Mesendoderm (in vitro differentiated cells): Measurements from ENCODE around the gene CASZ1.

Source experiments
- DNase-seq: peaks from one replicate; pipeline ENCODE4 v3.0.0; 2013
- H2AK5ac ChIP-seq: 2 replicates; pipeline ENCODE4 v1.6.1; 2013; ENCODE audit warnings: low read length, inconsistent platforms
- H2BK120ac ChIP-seq: 2 replicates; pipeline ENCODE4 v1.6.1; 2013; ENCODE audit warnings: low read depth, mild to moderate bottlenecking, low read length, moderate library complexity, mixed read lengths
- H2BK15ac ChIP-seq: replicated peaks from 2 replicates; pipeline ENCODE4 v1.6.1; 2013; ENCODE audit warnings: low read depth, mild to moderate bottlenecking, moderate library complexity
- H2BK5ac ChIP-seq: 2 replicates; pipeline ENCODE4 v1.6.1; 2013; ENCODE audit warnings: low read length, inconsistent platforms
- H3K18ac ChIP-seq: 2 replicates; pipeline ENCODE4 v1.6.1; 2013; ENCODE audit warnings: mild to moderate bottlenecking, low read length, mixed read lengths
- H3K23ac ChIP-seq: one replicate; pipeline ENCODE4 v1.6.1; 2013; ENCODE audit warnings: low read length
- H3K27ac ChIP-seq: 2 replicates; pipeline ENCODE4 v1.5.1; 2013; ENCODE audit warnings: low read depth, mild to moderate bottlenecking, inconsistent platforms, low read length, moderate library complexity
- H3K27me3 ChIP-seq: 2 replicates; pipeline ENCODE4 v1.6.1; 2013; ENCODE audit warnings: low read length, control low read depth, mild to moderate bottlenecking, inconsistent platforms; ENCODE audit not compliant: insufficient read depth, poor library complexity
- H3K36me3 ChIP-seq: 2 replicates; pipeline ENCODE4 v1.6.1; 2013; ENCODE audit warnings: low read length, inconsistent platforms; ENCODE audit not compliant: control insufficient read depth, insufficient read depth
- H3K4ac ChIP-seq: one replicate; pipeline ENCODE4 v1.6.1; 2013; ENCODE audit warnings: low read depth, mild to moderate bottlenecking, low read length, moderate library complexity
- H3K4me1 ChIP-seq: 2 replicates; pipeline ENCODE4 v1.6.1; 2013; ENCODE audit warnings: low read depth, low read length, inconsistent platforms; ENCODE audit not compliant: control insufficient read depth
- H3K4me2 ChIP-seq: 2 replicates; pipeline ENCODE4 v1.6.1; 2013; ENCODE audit warnings: low read length
- H3K4me3 ChIP-seq: 2 replicates; pipeline ENCODE4 v1.5.1; 2013; ENCODE audit warnings: mild to moderate bottlenecking, low read length
- H3K56ac ChIP-seq: one replicate; pipeline ENCODE4 v1.6.1; 2013; ENCODE audit warnings: low read length
- H3K79me1 ChIP-seq: 2 replicates; pipeline ENCODE4 v1.6.1; 2013; ENCODE audit warnings: low read length, inconsistent platforms
- H3K79me2 ChIP-seq: 2 replicates; pipeline ENCODE4 v1.6.1; 2013; ENCODE audit warnings: mild to moderate bottlenecking, low read length; ENCODE audit not compliant: control insufficient read depth, insufficient read depth
- H3K9ac ChIP-seq: 2 replicates; pipeline ENCODE4 v1.6.1; 2013; ENCODE audit warnings: low read length, inconsistent platforms
- H4K5ac ChIP-seq: one replicate; pipeline ENCODE4 v1.6.1; 2013; ENCODE audit warnings: low read length
- H4K8ac ChIP-seq: one replicate; pipeline ENCODE4 v1.6.1; 2013; ENCODE audit warnings: low read depth, mild to moderate bottlenecking, control low read depth, low read length, moderate library complexity
- WGBS: extraction: QIAGEN DNeasy Blood & Tissue Kit; methylation state at CpG from one replicate; pipeline ENCODE4 v1.1.7; 2013; ENCODE audit warnings: low lambda C conversion rate, missing lambda C conversion rate; ENCODE audit not compliant: insufficient coverage; ENCODE audit errors: extremely low coverage; 5-methylcytosine and 5-hydroxymethylcytosine counted together

Gene CASZ1

GRCh38 chr1:10714337-10715114 lies 81.9 kb downstream of the CASZ1 start:
- H3K79me1 ChIP-seq = no peaks in the 10 kb centered on the region
- no peak overlapping the region for H3K4ac ChIP-seq
- no peaks in the 10 kb centered on the region for H3K36me3 ChIP-seq
- H3K4me2 ChIP-seq = no peak overlapping the region
- WGBS = no CpG with 5 or more reads among the region's 22 CpGs
- no peak overlapping the region for H2BK15ac ChIP-seq
- no peak for DNase-seq
- no peak overlapping the region for H2AK5ac ChIP-seq
- H4K5ac ChIP-seq = no peak overlapping the region
- no peak overlapping the region for H3K18ac ChIP-seq
- H4K8ac ChIP-seq = no peak overlapping the region
- H3K4me3 ChIP-seq = no peak overlapping the region
- H3K56ac ChIP-seq = peak overlapping the region; percentile 11
- no peak overlapping the region for H3K9ac ChIP-seq
- no peaks in the 10 kb centered on the region for H3K4me1 ChIP-seq
- no peak overlapping the region for H3K23ac ChIP-seq
- no peaks in the 10 kb centered on the region for H3K79me2 ChIP-seq
- H3K27me3 ChIP-seq = no peaks in the 10 kb centered on the region
- H2BK5ac ChIP-seq = no peak overlapping the region
- no peak overlapping the region for H3K27ac ChIP-seq
- H2BK120ac ChIP-seq = no peak overlapping the region

GRCh38 chr1:10713614-10714013 lies 82.8 kb downstream of the CASZ1 start:
- no CpG with 5 or more reads among the region's 7 CpGs for WGBS
- Histone ChIP-seq H4K8ac (no peak overlapping the region), H3K4me1 (no peaks in the 10 kb centered on the region)

GRCh38 chr1:10712568-10713362 lies 83.7 kb downstream of the CASZ1 start:
- no peak overlapping the region for H3K23ac ChIP-seq
- no peak overlapping the region for H3K9ac ChIP-seq
- no peak overlapping the region for H4K5ac ChIP-seq
- H3K79me2 ChIP-seq = no peaks in the 10 kb centered on the region
- no CpG with 5 or more reads among the region's 25 CpGs for WGBS
- no peak overlapping the region for H3K27ac ChIP-seq
- H3K4me2 ChIP-seq = no peak overlapping the region
- no peak for DNase-seq
- H3K18ac ChIP-seq = no peak overlapping the region
- no peak overlapping the region for H3K56ac ChIP-seq
- H3K27me3 ChIP-seq = no peaks in the 10 kb centered on the region
- no peak overlapping the region for H4K8ac ChIP-seq
- H3K4me1 ChIP-seq = no peaks in the 10 kb centered on the region
- H3K4me3 ChIP-seq = no peak overlapping the region
- no peak overlapping the region for H2BK5ac ChIP-seq
- H2AK5ac ChIP-seq = no peak overlapping the region
- H2BK15ac ChIP-seq = no peak overlapping the region
- H3K79me1 ChIP-seq = no peaks in the 10 kb centered on the region
- H2BK120ac ChIP-seq = no peak overlapping the region
- no peak overlapping the region for H3K4ac ChIP-seq
- no peaks in the 10 kb centered on the region for H3K36me3 ChIP-seq

More at GRCh38 chr1:10713614-10714013, 82.8 kb downstream of the CASZ1 start:
- Histone ChIP-seq H3K18ac (no peak overlapping the region), H3K23ac (no peak overlapping the region), H2AK5ac (no peak overlapping the region), H3K4ac (no peak overlapping the region), H3K27me3 (no peaks in the 10 kb centered on the region), H4K5ac (no peak overlapping the region), H3K4me3 (no peak overlapping the region), H3K79me1 (no peaks in the 10 kb centered on the region), H2BK120ac (no peak overlapping the region), H3K4me2 (no peak overlapping the region), H3K79me2 (no peaks in the 10 kb centered on the region), H3K27ac (no peak overlapping the region), H3K36me3 (no peaks in the 10 kb centered on the region), H3K9ac (no peak overlapping the region), H2BK5ac (no peak overlapping the region), H2BK15ac (no peak overlapping the region), H3K56ac (no peak overlapping the region)
- DNase-seq = no peak

- Histone ChIP-seq H3K4ac (no peak overlapping the region), H3K9ac (no peak overlapping the region), H3K23ac (no peak overlapping the region), H3K27ac (no peak overlapping the region), H3K4me1 (no peaks in the 10 kb centered on the region), H2AK5ac (no peak overlapping the region), H3K4me3 (no peak overlapping the region), H3K79me1 (no peaks in the 10 kb centered on the region), H3K56ac (no peak overlapping the region), H3K36me3 (no peaks in the 10 kb centered on the region), H3K18ac (no peak overlapping the region), H4K8ac (no peak overlapping the region), H2BK5ac (no peak overlapping the region), H4K5ac (no peak overlapping the region), H3K27me3 (no peaks in the 10 kb centered on the region), H3K79me2 (no peaks in the 10 kb centered on the region), H2BK15ac (no peak overlapping the region), H3K4me2 (no peak overlapping the region), H2BK120ac (no peak overlapping the region)
- WGBS = no CpG with 5 or more reads among the region's 7 CpGs
- DNase-seq = no peak
Observed at GRCh38 chr1:10710489-10710888, 86.0 kb downstream of the CASZ1 start.

- Histone ChIP-seq H3K4ac (no peak overlapping the region), H4K8ac (no peak overlapping the region), H2BK5ac (no peak overlapping the region), H2BK120ac (no peak overlapping the region), H3K27me3 (no peaks in the 10 kb centered on the region), H3K4me2 (no peak overlapping the region), H3K18ac (no peak overlapping the region), H3K23ac (no peak overlapping the region), H3K27ac (no peak overlapping the region), H3K79me1 (no peaks in the 10 kb centered on the region), H3K36me3 (no peaks in the 10 kb centered on the region), H2AK5ac (no peak overlapping the region), H4K5ac (no peak overlapping the region), H2BK15ac (no peak overlapping the region), H3K4me1 (no peaks in the 10 kb centered on the region), H3K9ac (no peak overlapping the region), H3K79me2 (no peaks in the 10 kb centered on the region), H3K4me3 (no peak overlapping the region), H3K56ac (no peak overlapping the region)
- no CpG with 5 or more reads among the region's 19 CpGs for WGBS
- no peak for DNase-seq
Observed at GRCh38 chr1:10709646-10710045, 86.8 kb downstream of the CASZ1 start.
